Keratinocyte (primary cell): ENCODE data around the gene MYOD1.

ENCODE experiments used
- EZH2 ChIP-seq: IDR thresholded peaks from one replicate; pipeline ENCODE4 v1.6.1; 2012; ENCODE audit warnings: inconsistent platforms, mild to moderate bottlenecking, low read length, moderate library complexity
- TF ChIP-seq, protein P1 (sequence below), 3 experiments: IDR thresholded peaks in 1 of 3; conservative IDR thresholded peaks in 1 of 3; optimal IDR thresholded peaks in 1 of 3; 2 replicates in 2 of 3; 3 replicates in 1 of 3; pipeline versions ENCODE3 to v1.5.1; 2011; ENCODE audit warnings: low read length in 3 of 3, mild to moderate bottlenecking in 3 of 3, moderate library complexity in 2 of 3, control low read depth in 1 of 3, inconsistent platforms in 1 of 3; ENCODE audit not compliant: insufficient read depth in 2 of 3; ENCODE audit errors: extremely low read depth in 1 of 3

DNA sequence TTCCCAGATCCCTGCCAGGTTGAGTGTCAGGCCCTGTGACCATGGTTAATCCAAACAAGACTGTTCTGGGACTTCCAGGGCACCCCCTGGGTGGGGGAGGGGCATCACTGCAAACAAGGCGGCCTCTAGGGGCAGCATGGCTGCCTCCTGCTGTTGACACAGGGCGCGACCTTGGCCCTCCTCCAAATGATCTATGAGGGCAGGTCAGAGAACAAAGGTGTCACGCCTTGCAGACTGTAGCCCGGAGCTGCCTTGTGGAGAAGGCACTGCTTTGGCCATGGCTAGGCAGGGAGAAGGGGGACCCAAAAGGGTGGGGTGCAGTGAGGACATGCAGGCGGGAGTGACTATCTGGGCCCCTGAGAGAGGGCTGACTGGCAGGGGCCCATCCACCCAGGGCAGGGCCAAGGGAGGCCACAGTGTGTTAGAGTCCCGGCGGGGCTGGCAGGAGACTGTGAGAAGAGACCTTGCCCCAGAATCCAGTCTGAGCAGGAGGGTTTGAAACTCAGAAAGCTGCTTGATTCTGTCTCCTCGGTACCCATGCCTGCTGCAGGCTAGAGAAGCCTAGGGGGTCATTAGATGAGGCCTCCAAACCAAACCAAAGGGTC lies 50.8 kb downstream of the MYOD1 start:
- TF ChIP-seq, protein P1, sequence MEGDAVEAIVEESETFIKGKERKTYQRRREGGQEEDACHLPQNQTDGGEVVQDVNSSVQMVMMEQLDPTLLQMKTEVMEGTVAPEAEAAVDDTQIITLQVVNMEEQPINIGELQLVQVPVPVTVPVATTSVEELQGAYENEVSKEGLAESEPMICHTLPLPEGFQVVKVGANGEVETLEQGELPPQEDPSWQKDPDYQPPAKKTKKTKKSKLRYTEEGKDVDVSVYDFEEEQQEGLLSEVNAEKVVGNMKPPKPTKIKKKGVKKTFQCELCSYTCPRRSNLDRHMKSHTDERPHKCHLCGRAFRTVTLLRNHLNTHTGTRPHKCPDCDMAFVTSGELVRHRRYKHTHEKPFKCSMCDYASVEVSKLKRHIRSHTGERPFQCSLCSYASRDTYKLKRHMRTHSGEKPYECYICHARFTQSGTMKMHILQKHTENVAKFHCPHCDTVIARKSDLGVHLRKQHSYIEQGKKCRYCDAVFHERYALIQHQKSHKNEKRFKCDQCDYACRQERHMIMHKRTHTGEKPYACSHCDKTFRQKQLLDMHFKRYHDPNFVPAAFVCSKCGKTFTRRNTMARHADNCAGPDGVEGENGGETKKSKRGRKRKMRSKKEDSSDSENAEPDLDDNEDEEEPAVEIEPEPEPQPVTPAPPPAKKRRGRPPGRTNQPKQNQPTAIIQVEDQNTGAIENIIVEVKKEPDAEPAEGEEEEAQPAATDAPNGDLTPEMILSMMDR (optimal IDR thresholded peaks at IDR 0.05 in 1 of 3, IDR thresholded peaks at IDR 0.05 in 1 of 3, conservative IDR thresholded peaks at IDR 0.05 in 1 of 3; ENCODE audit: extremely low read depth in 1 of 3, insufficient read depth in 2 of 3, low read length in 3 of 3): peak in 1 of 3 experiments; percentile 20
- TF ChIP-seq EZH2: no peak
